ENCODE measurements around the gene OR6F1. TPM values are rescaled to one million over a fixed set of nuclear protein-coding genes. Genes with fewer than 3 reads are reported as not detected.

Gene OR6F1
- not detected in 2 replicates for total RNA-seq

DNA sequence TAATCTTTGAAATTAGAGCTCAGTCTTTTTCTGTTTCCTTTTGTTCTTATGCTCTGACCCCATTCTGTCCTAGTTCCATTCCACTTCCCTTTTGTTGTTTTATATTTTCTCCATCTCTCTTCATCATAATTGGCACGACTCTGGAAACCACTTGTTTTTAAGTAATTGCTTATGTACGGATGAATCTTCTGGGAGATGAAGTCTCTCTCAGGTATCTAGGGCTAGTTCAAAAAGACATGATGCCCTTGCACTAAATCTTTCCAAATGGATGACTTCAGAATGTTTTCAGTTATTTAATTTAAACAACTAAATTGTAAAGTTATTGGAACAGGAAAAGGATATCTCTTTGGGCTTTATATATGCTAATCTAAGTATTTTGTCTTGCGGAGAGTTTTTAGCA is at the start of gene OR6F1:
Gene OR6F1 (minus strand): TSS at position 101 of the 400 bp plus-strand sequence. CDS start 3,891 bp downstream, outside the sequence.

DNA sequence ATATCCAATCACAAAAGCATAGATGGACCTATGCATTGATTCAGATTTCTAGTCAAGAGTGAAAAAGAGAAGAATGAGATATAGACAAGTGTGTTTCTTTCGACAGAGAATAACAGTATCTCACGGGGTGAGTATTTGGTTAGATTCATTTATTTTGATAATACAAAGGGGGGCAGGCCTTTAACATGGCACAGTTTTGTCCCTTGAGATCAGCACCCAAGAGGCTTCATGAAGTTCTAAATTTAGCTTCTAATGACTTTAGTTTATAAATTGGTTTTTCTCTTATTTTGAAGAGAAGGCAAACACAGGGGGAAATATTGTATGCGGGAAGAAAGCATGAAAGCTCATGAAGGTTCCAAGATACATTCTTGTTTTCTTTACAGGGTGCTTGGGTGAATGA is 44.0 kb upstream of the OR6F1 start, which contains the start of gene OR1C1:
Gene OR1C1 (minus strand): TSS at position 101 of the 400 bp plus-strand sequence. CDS start 2,150 bp downstream, outside the sequence.

DNA sequence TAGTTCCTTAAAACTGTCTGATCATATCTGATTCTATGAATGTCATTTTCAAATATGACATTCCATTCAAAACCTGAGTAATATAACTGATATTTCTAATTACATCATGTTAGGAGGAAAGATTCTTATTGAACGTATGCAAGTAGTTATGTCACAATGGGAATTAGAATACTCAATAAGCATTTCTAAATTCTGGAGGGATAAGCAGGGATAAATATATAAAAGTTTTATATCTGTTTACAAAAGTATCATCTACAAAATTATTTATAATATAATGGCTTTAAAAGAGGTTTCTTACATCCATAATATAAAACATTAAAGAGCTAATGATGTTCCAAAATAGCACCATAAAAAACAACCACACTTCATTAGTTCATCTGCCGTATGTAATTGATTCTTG is 31.6 kb upstream of the OR6F1 start, which contains the start of gene OR14A2:
Gene OR14A2 (minus strand): TSS at position 101 of the 400 bp plus-strand sequence.

DNA sequence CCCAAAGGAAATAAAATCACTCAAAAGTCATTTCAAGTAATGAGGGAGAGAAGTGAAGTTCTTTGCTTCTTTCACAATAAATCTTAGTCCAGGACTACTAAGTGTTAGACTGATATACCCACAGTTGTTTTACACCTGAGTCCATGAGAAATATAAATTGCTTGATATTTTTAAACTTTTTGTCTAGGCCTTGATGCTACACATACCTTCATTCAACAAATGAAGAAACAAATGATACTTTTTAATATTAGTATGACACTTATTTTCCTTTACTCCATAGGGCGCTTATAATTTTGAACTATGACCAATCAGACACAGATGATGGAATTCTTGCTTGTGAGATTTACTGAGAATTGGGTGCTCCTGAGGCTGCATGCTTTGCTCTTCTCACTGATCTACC is 21.9 kb upstream of the OR6F1 start, which contains the start of gene OR14K1:
Gene OR14K1 (plus strand): TSS at position 301 of the 400 bp plus-strand sequence. CDS start 0 bp downstream, at position 301.

DNA sequence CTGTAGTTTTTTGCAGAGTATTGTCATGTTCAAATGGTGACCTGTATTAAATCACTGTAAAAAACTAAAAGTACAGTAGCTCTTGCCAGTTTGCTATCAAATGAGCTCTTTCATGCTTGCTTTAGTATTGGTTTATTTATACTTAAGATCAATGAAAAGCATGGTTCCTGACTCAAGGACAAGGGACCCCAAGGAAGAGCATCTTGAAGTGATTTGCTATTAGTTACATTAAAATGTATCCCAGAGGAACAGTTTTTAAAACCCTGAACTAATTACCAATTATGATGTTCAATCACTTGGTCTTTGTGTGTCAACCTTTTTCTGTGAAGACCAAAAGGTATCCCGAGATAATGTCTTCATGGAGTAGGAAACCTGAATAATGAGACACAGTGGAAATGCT is 36.8 kb downstream of the OR6F1 start, which contains the start of gene OR13G1:
Gene OR13G1 (minus strand): TSS at position 101 of the 400 bp plus-strand sequence. CDS start 6,698 bp downstream, outside the sequence.

Other genes with a start within 250 kb of the OR6F1 start
- not detected in 2 replicates for gene OR2C3, start 180.2 kb downstream of the OR6F1 start, total RNA-seq
- not detected in 2 replicates for gene GCSAML, start 167.5 kb downstream of the OR6F1 start, total RNA-seq
- not detected in 2 replicates for gene OR2G2, start 128.3 kb downstream of the OR6F1 start, total RNA-seq
- not detected in 2 replicates for gene OR2G3, start 111.1 kb downstream of the OR6F1 start, total RNA-seq
- not detected in 2 replicates for gene OR13G1, start 36.9 kb downstream of the OR6F1 start, total RNA-seq
- not detected in 2 replicates for gene OR14K1, start 22.0 kb upstream of the OR6F1 start, total RNA-seq
- not detected in 2 replicates for gene OR14A2, start 31.5 kb upstream of the OR6F1 start, total RNA-seq
- gene OR1C1, start 43.9 kb upstream of the OR6F1 start, total RNA-seq, result not detected in 2 replicates
- gene OR14A16, start 107.5 kb upstream of the OR6F1 start, total RNA-seq, result not detected in 2 replicates
- not detected in 2 replicates for gene OR11L1, start 125.2 kb upstream of the OR6F1 start, total RNA-seq
- gene TRIM58, start 140.5 kb upstream of the OR6F1 start, total RNA-seq, result 0.32 and 0.91 TPM in 2 replicates
- gene OR2W3, start 178.9 kb upstream of the OR6F1 start, total RNA-seq, result not detected in 2 replicates
- not detected in 2 replicates for gene OR2T8, start 203.6 kb upstream of the OR6F1 start, total RNA-seq
- gene OR2AJ1, start 208.2 kb upstream of the OR6F1 start, total RNA-seq, result not detected in 2 replicates
- gene OR2L8, start 232.2 kb upstream of the OR6F1 start, total RNA-seq, result under 0.01 and 0.30 TPM in 2 replicates
- gene OR2AK2, start 248.6 kb upstream of the OR6F1 start, total RNA-seq, result not detected in 2 replicates

Measured in epithelial cell of umbilical artery (primary cell).